IMR-90 (cell line): ENCODE results near the gene ARMC9. TPM values are rescaled to one million over a fixed set of nuclear protein-coding genes. Genes with fewer than 3 reads are reported as not detected.

Source experiments
- polyA plus RNA-seq, 3 experiments: library from polyadenylated mRNA; depleted of rRNA; stranded (reverse); fragments of >200 nt; gene quantifications; 2 replicates each; pipeline ENCODE4 v1.2.3, GENCODE V29; 2012; ENCODE audit warnings: low replicate concordance in 1 of 3
- total RNA-seq: library from RNA; depleted of rRNA; stranded (reverse); fragments of >200 nt; gene quantifications from 2 replicates; pipeline ENCODE4 v1.2.3, GENCODE V29; 2012
- TF ChIP-seq, protein P1 (sequence below): fragments of 150-350 bp; IDR thresholded peaks from 2 replicates; pipeline ENCODE4 v1.6.1; 2016; ENCODE audit warnings: low read depth, mild to moderate bottlenecking, low read length, moderate library complexity, borderline replicate concordance

The ARMC9 gene
- total and polyA plus RNA-seq, 2 of the 4 experiments (the other 2 are of a cell fraction): 36.0 to 46.6 TPM

DNA sequence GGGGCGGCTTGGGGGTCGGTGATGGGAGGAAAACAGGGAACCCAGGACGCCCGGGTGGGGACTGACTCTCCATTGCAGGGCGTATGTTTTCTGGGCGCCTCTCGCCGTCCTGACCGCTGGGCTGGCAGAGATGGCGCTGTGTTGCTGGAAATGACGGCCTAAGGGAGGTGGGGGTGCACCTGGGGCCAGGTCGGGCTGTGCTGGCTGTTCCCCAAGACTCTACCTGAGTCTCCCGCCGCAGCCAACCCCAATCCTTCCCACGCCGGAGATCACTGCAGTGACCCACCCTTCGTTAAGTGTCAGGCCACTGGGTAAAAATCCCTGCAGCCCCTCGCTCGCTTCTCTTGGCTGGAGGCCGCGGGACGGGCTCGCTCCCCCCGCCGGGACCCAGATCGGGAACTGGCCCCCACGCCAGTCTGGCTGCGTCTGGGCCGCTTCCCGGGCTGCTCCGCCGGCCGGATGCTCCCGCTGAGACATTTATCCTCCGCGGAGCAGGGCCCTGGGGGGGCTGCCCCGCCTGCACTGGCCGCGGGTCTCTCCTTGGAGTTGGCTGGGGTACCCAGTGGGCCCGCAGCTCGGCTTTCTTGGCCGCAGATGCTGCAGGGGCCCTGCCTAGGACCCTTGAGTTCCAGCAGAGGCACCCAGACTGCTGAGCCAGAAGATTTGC is 7.8 kb upstream of the ARMC9 start (continued):
- TF ChIP-seq, protein P1, sequence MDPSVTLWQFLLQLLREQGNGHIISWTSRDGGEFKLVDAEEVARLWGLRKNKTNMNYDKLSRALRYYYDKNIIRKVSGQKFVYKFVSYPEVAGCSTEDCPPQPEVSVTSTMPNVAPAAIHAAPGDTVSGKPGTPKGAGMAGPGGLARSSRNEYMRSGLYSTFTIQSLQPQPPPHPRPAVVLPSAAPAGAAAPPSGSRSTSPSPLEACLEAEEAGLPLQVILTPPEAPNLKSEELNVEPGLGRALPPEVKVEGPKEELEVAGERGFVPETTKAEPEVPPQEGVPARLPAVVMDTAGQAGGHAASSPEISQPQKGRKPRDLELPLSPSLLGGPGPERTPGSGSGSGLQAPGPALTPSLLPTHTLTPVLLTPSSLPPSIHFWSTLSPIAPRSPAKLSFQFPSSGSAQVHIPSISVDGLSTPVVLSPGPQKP: no peak
